ENCODE measurements around the gene PSMC4.

PSMC4 gene

DNA sequence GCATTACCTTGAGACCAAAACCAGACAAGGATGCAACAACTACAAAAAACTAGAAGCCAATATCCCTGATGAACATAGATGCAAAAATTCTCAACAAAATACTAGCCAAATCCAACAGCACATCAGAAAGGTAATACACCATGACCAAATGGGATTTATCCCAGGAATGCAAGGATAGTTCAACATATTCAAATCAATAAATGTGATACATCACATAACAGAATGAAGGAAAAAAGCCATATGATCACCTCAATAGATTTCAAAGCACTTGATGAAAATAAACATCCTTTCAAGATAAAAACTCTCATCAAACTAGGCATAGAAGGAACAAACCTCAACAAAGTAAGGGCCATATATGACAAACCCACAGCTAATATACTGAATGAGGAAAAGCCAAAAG lies 15.7 kb downstream of the PSMC4 start:
- TF ChIP-seq REST (IDR thresholded peaks at IDR 0.05; ENCODE audit: low read depth) (no peak), NFIC (IDR thresholded peaks at IDR 0.05) (no peak), ZBTB7A (IDR thresholded peaks at IDR 0.05; ENCODE audit: low read depth) (no peak), EGR1 (IDR thresholded peaks at IDR 0.05) (no peak), FOXM1 (IDR thresholded peaks at IDR 0.05; ENCODE audit: borderline replicate concordance, low read depth) (no peak), USF1 (IDR thresholded peaks at IDR 0.05) (no peak), RAD21 (IDR thresholded peaks at IDR 0.05; ENCODE audit: low read depth) (no peak)

DNA sequence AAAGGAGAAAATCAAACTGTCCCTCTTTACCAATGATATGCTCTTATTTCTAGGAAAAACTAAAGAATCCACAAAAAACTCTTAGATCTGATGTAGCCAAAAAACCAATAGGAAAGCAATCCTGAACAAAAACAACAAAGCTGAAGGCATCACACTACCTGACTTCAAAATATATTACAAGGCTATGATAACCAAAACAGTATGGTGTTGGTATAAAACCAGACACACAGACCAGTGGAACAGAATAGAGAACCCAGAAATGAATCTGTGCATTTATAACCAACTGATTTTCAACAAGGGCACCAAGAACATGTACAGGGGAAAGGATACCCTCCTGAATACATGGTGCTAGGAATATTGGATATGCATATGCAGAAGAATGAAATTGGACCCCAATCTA lies 16.2 kb downstream of the PSMC4 start:
- no peak for TF ChIP-seq CEBPB (IDR thresholded peaks at IDR 0.05)
- no peak for TF ChIP-seq ZBTB7A (IDR thresholded peaks at IDR 0.05; ENCODE audit: low read depth)
- no peak for TF ChIP-seq TEAD4 (IDR thresholded peaks at IDR 0.05)
- no peak for TF ChIP-seq USF1 (IDR thresholded peaks at IDR 0.05)

DNA sequence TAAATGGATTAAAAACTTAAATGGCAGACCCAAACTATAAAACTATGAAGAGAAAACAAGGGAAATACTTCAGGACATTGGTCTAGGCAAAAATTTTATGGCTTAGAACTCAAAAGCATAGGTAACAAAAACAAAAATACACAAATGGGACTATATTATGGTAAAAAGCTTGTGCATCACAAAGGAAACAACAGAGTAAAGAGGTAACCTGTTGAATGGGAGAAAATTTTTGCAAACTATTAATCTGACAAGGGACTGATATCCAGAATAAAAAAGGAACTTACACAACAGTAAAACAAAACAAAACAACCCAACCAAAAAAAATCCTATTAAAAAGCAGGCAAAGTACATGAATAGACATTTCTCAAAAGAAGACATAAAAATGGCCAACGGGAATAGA lies 16.6 kb downstream of the PSMC4 start:
- TF ChIP-seq FOXM1 (IDR thresholded peaks at IDR 0.05; ENCODE audit: borderline replicate concordance, low read depth), result no peak
- TF ChIP-seq USF1 (IDR thresholded peaks at IDR 0.05), result no peak
- TF ChIP-seq CEBPB (IDR thresholded peaks at IDR 0.05), result no peak
- no peak for TF ChIP-seq MAX (IDR thresholded peaks at IDR 0.05)

GRCh38 chr19:39993605-39994004 lies 22.6 kb downstream of the PSMC4 start:
- TF ChIP-seq FOXM1 (IDR thresholded peaks at IDR 0.05; ENCODE audit: borderline replicate concordance, low read depth) (no peak), CEBPB (IDR thresholded peaks at IDR 0.05) (no peak), EP300 (IDR thresholded peaks at IDR 0.05; ENCODE audit: borderline replicate concordance) (no peak), MAX (IDR thresholded peaks at IDR 0.05) (no peak), CREB1 (IDR thresholded peaks at IDR 0.05; ENCODE audit: low read depth) (no peak), TCF12 (IDR thresholded peaks at IDR 0.05; ENCODE audit: low read depth) (no peak), TAF1 (IDR thresholded peaks at IDR 0.05; ENCODE audit: low read depth) (no peak)

DNA sequence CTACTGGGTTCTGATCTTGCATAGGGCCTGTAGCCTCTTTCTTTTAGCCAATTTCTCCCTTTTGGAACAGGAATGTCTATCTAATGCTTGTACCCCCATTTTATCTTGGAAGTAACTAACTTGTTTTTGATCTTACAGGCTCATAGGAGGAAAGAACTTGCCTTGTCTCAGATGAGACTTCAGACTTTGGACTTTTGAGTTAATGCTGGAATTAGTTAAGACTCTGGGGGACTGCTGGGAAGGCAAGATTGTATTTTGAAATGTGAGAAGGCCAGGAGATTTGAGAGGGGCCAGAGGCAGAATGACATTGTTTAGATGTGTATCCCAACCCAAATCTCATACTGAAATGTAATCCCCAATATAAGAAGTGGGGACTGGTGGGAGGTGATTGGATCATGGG lies 23.4 kb downstream of the PSMC4 start:
- TF ChIP-seq USF1 (IDR thresholded peaks at IDR 0.05) (no peak), FOXM1 (IDR thresholded peaks at IDR 0.05; ENCODE audit: borderline replicate concordance, low read depth) (no peak), EP300 (IDR thresholded peaks at IDR 0.05; ENCODE audit: borderline replicate concordance) (no peak), TAF1 (IDR thresholded peaks at IDR 0.05; ENCODE audit: low read depth) (no peak), NFIC (IDR thresholded peaks at IDR 0.05) (no peak), ZBTB7A (IDR thresholded peaks at IDR 0.05; ENCODE audit: low read depth) (no peak), RAD21 (IDR thresholded peaks at IDR 0.05; ENCODE audit: low read depth) (no peak), EGR1 (IDR thresholded peaks at IDR 0.05) (no peak), CREB1 (IDR thresholded peaks at IDR 0.05; ENCODE audit: low read depth) (no peak), TCF12 (IDR thresholded peaks at IDR 0.05; ENCODE audit: low read depth) (no peak), CEBPB (IDR thresholded peaks at IDR 0.05) (no peak), TEAD4 (IDR thresholded peaks at IDR 0.05) (no peak), MAX (IDR thresholded peaks at IDR 0.05) (no peak), REST (IDR thresholded peaks at IDR 0.05; ENCODE audit: low read depth) (no peak), YY1 (IDR thresholded peaks at IDR 0.05; ENCODE audit: low read depth) (no peak)

- TF ChIP-seq TEAD4 (IDR thresholded peaks at IDR 0.05) (no peak), FOXM1 (IDR thresholded peaks at IDR 0.05; ENCODE audit: borderline replicate concordance, low read depth) (no peak), CEBPB (IDR thresholded peaks at IDR 0.05) (no peak), EP300 (IDR thresholded peaks at IDR 0.05; ENCODE audit: borderline replicate concordance) (no peak), CREB1 (IDR thresholded peaks at IDR 0.05; ENCODE audit: low read depth) (no peak), USF1 (IDR thresholded peaks at IDR 0.05) (no peak), REST (IDR thresholded peaks at IDR 0.05; ENCODE audit: low read depth) (no peak), YY1 (IDR thresholded peaks at IDR 0.05; ENCODE audit: low read depth) (no peak), NFIC (IDR thresholded peaks at IDR 0.05) (no peak), TAF1 (IDR thresholded peaks at IDR 0.05; ENCODE audit: low read depth) (no peak)
Observed at GRCh38 chr19:39995794-39996193, 24.8 kb downstream of the PSMC4 start.
